Measurements from ENCODE around the gene PTPN9. TPM values are rescaled to one million over a fixed set of nuclear protein-coding genes. Genes with fewer than 3 reads are reported as not detected.
A peak's percentile ranks its signal among the peaks of the same experiment; 100 is the strongest.
"Not testable (repeated sequence)": the region's sequence is repeated elsewhere in the genome, so short reads cannot be mapped to it uniquely, and the experiment has no call there.

The PTPN9 gene
- total and polyA plus RNA-seq, 8 donors: 21.9 to 50.4 (median 43.0) TPM

DNA sequence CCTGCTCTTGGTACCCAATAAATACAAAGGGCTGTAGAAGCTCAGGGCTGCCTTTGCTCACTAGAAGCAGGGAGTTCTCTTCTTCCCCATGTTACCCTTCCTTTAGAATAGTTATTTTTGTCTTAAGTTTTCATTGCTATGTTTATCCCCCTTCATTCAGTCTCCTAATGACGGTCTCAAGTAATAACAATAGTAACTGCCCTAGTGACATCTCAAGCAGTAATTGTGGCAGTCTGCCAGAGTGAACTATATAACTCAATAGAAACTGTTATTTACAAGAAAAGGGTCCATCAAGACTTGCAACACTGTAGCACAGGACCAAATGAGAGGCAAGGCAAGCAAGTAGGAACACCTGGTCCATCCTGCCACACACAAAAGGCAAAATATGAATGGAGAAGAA lies 95.2 kb downstream of the PTPN9 start:
- Histone ChIP-seq H3K4me1 (no peaks in the 10 kb centered on the region), H3K9me3 (no peaks in the 10 kb centered on the region), H3K36me3 (peaks cover 0 to 41% of the 10 kb centered on the region in 2 donors), H3K4me3 (no peak overlapping the region), H3K27ac (no peak overlapping the region), H3K27me3 (no peaks in the 10 kb centered on the region)
- TF ChIP-seq, protein P1, sequence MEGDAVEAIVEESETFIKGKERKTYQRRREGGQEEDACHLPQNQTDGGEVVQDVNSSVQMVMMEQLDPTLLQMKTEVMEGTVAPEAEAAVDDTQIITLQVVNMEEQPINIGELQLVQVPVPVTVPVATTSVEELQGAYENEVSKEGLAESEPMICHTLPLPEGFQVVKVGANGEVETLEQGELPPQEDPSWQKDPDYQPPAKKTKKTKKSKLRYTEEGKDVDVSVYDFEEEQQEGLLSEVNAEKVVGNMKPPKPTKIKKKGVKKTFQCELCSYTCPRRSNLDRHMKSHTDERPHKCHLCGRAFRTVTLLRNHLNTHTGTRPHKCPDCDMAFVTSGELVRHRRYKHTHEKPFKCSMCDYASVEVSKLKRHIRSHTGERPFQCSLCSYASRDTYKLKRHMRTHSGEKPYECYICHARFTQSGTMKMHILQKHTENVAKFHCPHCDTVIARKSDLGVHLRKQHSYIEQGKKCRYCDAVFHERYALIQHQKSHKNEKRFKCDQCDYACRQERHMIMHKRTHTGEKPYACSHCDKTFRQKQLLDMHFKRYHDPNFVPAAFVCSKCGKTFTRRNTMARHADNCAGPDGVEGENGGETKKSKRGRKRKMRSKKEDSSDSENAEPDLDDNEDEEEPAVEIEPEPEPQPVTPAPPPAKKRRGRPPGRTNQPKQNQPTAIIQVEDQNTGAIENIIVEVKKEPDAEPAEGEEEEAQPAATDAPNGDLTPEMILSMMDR (IDR thresholded peaks at IDR 0.05): no peak
- intact Hi-C loops (cut with DNase I): no loop called here
- ATAC-seq: no peak
- no peak for DNase-seq

DNA sequence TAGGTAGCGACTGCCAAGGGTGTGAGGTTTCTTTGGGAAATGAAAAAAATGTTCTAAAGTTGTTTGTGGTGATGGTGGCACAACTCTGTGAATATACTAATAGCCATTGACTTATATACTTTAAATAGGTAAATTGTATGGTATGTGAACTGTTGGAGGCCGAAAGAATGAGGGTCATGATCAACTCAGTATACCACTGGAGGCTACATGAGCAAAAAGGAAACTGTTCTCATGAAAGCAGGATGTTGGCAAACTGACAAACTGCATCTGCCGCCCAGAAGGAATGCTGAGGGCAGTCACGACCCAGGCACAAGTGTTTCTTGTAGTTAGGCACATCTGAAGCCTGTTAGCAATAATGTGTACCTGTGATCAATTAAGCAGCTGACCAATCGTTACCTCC lies 95.6 kb downstream of the PTPN9 start:
- H3K27ac ChIP-seq; H3K9me3 ChIP-seq; H3K4me3 ChIP-seq; DNase-seq; H3K27me3 ChIP-seq; ATAC-seq; intact Hi-C loops (cut with DNase I); H3K4me1 ChIP-seq: not testable (repeated sequence)
- H3K36me3 ChIP-seq: peaks cover 0 to 41% of the 10 kb centered on the region in 2 donors

DNA sequence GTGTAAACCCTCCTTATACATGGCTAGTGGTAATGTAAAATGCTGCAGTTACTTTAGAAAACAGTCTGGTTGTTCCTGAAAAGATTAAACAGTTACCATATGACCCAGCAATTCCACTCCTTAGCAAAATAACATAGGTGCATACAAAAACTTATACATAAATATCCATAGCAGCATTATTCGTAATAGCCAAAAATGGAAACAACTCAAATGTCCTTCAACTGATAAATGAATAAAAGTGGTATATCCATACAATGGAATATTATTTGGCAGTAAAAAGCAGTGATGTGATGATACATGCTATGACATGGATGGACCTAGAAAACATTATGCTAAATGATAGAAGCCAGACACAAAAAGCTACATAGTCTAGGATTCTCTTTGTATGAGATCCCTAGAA lies 96.0 kb downstream of the PTPN9 start:
- peaks cover 0 to 41% of the 10 kb centered on the region in 2 donors for H3K36me3 ChIP-seq
- ATAC-seq: no peak

DNA sequence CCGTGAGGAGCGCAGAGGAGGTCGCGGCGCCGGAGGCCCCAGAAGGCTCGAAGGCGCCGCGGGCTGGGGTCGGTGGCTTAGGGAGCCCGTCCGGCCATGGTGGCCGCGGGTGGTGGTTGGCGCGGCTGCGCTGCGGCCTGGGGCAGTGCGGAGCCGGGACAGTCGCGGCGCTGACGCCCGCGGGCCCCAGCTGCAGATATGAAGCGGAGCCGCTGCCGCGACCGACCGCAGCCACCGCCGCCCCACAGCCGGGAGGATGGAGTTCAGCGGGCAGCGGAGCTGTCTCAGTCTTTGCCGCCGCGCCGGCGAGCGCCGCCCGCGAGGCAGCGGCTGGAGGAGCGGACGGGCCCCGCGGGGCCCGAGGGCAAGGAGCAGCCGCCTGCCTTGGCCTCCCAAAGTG lies 98.7 kb downstream of the PTPN9 start:
- H3K27me3 ChIP-seq; H3K27ac ChIP-seq; intact Hi-C loops (cut with DNase I); H3K9me3 ChIP-seq; ATAC-seq; DNase-seq; H3K4me1 ChIP-seq; H3K4me3 ChIP-seq: not testable (repeated sequence)
- H3K36me3 ChIP-seq: peaks cover 0 to 46% of the 10 kb centered on the region in 2 donors

More for the DNA sequence above, 96.0 kb downstream of the PTPN9 start:
- Histone ChIP-seq H3K27me3 (no peaks in the 10 kb centered on the region), H3K9me3 (no peaks in the 10 kb centered on the region), H3K4me1 (no peaks in the 10 kb centered on the region), H3K27ac (no peak overlapping the region), H3K4me3 (no peak overlapping the region)
- no peak for DNase-seq
- intact Hi-C loops (cut with DNase I): no loop called here
- TF ChIP-seq, protein P1 (IDR thresholded peaks at IDR 0.05): no peak

DNA sequence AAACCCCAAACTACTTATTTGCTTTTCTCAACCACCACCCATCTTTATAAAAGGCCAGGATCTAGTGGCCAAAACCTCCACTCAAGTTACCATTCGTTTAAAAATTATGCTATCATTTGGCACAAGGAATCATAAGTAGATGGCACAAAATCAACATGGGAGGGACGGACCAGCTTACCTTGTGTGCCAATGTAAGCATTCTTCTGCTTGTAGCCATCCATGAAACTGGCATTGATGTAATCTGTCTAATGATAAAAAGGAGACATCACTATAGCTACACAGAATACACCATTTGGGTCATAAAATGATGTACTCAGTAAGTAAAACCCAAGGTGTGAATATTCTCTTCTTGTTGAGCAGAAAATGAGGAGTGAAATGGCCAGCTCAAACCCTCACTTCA lies 99.4 kb downstream of the PTPN9 start:
- ATAC-seq (no peak), DNase-seq (no peak)
- Histone ChIP-seq H3K36me3 (peaks cover 0 to 54% of the 10 kb centered on the region in 2 donors), H3K27me3 (no peaks in the 10 kb centered on the region), H3K4me3 (no peak overlapping the region), H3K27ac (no peak overlapping the region), H3K9me3 (no peaks in the 10 kb centered on the region), H3K4me1 (no peaks in the 10 kb centered on the region)
- TF ChIP-seq, protein P1 (IDR thresholded peaks at IDR 0.05): no peak
- intact Hi-C loops (cut with DNase I): no loop called here

DNA sequence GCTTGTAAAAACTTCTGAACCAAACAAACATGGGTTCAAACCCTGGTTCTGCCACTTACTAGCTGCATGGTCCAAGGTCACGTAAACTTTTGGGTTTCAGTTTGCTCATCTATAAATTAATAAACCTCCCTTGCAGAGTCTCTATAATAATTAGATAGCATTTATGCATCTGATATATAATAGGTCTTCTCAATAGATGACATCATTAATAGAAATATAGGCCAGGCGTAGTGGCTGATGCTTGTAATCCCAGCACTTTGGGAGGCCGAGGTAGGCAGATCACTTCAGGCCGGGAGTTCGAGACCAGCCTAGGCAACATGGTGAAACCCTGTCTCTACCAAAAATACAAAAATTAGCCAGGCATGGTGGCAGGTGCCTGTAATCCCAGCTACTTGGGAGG lies 102.0 kb downstream of the PTPN9 start:
- H3K4me1 ChIP-seq; H3K4me3 ChIP-seq; H3K27ac ChIP-seq; H3K9me3 ChIP-seq; DNase-seq; H3K27me3 ChIP-seq; ATAC-seq; intact Hi-C loops (cut with DNase I): not testable (repeated sequence)
- peaks cover 0 to 76% of the 10 kb centered on the region in 2 donors for H3K36me3 ChIP-seq

DNA sequence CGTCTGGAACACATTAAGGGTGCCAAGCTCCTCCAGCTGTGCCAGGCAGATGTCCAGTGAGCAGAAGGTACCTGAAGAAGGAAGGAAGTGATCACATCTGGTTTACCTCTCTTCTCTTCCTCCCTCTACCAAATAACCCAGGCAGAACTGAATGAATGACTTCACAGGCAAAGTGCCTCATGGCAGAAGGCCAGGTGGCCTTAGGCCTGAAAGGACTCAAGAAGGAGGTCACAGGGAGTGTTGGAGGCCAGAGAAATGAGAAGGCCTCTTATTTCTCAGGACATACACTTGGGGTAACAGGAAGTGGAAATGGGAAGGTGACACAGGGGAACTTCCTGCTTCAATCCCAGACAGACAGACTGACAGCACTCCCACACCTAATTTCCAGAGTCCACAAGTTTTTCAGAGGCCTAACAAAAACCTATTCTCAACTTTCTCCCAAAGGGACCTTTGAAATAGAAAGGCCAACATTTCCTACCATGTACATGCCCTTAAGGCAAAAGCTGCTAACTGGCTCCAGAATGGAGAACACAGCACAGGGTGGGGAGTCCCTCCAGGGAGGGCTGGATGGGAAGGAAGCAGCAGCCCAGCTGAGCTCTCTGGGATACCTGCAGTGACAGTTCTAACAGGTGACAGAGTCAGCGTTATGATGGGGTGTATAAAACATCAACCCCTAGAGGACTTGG lies 110.1 kb downstream of the PTPN9 start:
- H3K9me3 ChIP-seq: no peaks in the 10 kb centered on the region
- DNase-seq (peak in 1 of 4 donors; percentile 10), ATAC-seq (no peak)
- peak overlapping the region in 1 of 2 donors; percentile 15 for H3K27ac ChIP-seq
- H3K36me3 ChIP-seq: peaks cover 0 to 83% of the 10 kb centered on the region in 2 donors
- no peak overlapping the region for H3K4me3 ChIP-seq
- no peaks in the 10 kb centered on the region for H3K27me3 ChIP-seq
- TF ChIP-seq, protein P1 (IDR thresholded peaks at IDR 0.05): no peak
- intact Hi-C loops (cut with DNase I): no loop called here
- peaks cover 0 to 8% of the 10 kb centered on the region in 2 donors for H3K4me1 ChIP-seq

Data from left lung (tissue), 10 donors.